Measurements from ENCODE around the gene PANX2.

Gene PANX2

DNA sequence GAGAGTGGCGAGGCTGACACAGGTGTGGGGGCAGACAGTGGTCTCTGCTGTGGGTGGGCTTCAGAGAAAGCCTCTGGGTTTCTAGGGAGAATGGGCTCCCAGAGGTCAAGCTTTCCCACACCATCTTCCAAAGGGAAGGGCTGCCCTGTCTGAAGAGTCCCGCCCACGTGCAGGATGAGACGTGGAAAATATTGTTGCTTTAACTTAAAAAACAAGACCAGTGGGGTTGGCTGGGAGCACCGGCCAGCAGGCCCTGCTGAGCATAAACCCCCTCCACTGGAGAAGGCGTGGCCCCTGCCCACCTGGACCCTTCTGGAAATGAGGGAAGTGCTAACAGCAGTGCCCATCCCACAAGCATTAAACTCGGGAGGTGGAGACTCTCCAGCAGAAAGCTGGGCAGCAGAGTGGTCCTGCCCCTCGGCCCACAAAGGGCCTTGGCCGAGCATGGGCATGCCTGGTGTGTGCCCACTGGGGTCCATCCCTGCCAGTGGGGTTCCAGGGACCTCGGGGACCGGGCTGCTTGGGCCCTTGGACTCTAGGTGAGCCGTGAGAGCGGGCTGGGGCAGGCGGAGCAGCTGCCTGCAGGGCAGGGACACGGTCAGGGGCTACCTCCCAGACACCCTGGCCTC, 45.6 kb downstream of the PANX2 start:
- no peak for DNase-seq

DNA sequence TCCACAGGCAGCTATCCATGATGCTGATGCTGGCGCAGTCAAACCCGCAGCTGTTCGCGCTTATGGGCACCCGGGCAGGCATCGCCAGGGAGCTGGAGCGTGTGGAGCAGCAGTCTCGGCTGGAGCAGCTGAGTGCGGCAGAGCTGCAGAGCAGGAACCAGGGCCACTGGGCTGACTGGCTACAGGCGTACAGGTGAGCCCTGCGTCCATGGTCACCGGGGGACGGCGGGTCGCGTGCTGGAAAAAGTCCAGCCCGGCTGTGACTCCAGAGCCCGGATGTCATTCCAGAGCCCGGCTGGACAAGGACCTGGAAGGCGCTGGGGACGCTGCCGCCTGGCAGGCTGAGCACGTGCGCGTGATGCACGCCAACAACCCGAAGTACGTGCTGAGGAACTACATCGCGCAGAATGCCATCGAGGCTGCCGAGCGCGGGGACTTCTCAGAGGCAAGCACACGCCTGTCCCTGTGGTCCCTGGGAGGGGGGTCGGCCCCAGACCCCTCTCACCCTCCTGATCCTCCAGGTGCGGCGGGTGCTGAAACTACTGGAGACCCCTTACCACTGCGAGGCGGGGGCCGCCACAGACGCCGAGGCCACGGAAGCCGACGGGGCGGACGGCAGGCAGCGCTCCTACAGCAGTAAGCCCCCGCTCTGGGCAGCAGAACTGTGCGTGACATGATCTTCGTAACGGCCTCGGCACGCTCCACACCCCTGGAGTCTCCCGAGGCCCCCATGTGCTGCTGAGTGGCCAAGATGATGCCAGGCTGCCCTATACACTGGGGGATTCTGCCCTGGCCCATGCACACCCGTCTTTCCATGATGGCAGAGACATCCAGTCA, 46.4 kb downstream of the PANX2 start:
- no peak for DNase-seq

DNA sequence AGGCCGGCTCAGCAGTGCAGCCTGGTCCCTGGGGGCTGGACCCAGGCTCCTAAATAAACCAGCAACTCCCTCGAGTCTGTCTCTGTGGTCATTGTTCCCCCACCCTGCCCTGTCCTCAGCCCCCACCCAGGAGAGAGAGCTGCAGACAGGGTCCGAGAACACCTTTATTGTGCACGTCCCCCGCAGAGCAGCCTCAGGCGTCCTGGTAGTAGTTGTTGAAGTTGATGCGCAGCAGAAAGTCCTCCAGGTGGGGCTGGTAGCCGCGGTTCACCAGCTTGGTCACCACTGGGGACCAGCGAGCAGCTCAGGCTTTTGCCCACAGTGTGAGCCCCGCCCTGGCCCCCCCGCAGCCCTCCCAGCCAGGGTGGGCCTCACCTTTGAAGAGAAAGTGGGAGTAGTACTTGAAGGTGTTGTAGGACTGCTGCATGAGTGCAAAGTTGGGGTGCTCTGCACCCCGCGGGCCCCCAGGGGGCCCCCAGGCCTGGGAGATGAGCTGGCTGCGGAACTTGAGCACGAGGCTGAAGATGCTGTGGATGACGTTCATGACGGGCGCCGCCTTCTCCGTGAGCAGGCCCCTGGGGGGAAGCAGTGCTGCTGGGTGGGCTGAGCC, 47.1 kb downstream of the PANX2 start:
- DNase-seq, result no peak

DNA sequence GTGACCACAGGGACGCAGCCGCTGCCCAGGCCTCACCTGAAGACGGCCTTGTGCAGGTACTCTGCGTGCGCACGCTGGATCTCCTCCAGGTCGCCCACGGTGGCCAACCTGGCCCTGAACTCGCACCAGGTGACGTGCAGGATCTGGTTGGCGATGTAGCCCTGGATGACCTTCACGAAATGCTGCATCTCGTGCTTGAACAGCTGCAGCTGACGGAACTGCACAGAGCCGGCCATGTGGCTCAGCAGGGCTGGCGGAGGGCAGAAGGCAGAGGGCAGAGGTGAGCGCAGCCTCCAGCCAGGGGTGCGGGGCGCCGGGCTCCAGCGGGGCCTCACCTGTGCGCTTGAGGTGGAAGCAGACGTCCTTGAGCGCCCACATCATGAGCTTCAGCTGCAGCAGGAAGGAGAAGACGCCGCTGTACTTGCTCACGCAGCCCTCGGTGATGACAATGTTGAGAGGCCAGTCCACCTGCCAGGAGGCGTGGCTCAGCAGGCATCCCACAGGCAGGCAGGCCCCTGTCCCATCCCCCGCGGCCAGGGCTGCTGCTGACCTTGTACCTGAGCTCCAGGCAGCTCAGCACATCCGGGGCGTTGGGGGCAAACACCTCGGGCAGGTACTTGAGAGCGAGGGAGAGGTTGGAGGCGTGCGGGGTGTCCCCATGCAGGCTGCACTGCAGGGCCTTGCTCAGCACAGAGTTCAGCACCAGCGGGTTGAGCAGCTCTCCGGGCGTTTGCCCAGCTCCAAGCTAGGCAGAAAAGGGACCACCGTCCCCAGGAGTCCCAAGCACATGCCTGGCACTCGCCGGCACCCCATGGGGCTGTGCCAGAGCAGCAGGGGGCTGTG, 47.8 kb downstream of the PANX2 start:
- no peak for DNase-seq

DNA sequence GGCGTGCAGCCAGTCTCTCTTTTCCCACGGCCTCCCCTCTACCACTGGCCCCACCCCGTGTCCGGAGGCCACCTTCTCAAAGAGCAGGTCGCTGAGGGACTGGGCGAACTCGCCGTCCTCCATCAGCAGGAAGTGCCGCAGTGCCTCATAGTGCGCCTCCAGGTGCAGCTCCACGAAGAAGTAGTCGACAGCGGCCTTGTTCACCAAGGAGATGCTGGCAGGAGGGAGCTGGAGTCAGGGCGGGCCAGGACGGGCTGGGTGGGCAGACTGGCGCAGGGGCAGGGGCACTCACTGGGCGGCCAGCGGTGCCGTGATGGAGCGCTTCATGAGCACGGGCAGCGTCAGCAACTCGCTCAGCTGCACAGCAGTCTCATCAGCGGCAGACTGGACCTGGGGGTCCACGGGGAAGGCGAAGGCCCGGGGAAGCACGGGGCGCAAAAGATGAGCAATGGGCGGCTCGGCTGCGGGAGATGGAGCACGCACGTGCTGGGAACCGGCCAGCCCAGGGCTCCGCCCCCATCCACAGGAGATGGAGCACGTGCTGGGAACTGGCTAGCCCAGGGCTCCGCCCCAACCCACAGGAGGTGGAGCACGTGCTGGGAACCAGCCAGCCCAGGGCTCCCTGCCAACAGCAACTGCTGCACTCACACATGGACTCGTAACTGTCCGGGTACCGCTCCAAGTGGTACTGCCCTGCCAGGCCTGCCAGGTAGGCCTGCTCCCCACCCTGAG, 48.6 kb downstream of the PANX2 start:
- DNase-seq, result peak; percentile 45

DNA sequence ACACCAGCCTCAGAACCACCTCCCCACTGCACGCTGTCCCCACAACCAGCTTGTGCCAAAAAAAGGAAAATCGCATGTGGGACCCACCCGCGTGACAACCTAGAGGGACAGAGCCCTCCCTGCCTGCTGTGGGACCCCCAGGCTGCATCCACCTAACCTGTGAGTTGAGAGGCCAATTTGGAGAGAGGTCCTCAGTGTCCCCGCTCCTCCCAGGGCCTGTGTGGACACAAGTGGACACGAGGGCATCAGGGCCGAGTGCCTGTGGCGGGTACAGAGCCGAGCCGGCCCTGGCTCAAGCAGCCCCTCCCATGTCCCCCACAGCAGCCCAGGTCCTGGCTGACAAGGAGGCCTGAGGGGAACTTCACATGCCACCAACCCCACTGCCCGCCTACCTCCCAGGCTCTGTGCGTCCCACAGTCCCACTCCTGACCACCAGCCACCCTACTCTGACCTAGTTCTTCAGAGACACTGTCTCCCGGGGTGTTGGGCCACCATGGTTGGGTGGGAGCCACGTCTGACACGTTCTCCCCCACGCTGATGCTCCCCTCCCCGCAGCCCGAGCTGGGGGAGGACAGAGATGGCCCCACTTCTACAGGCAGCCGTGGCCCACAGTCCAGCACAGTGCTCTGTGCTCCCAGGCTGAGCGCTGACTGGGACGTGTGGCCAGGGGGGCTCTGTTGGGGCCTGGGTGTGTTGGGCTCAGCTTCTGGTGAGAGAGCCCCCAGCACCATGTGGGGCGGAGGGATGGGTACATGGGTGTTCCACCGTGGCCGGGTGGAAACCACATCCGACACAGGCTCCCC, 49.5 kb downstream of the PANX2 start:
- no peak for DNase-seq

DNA sequence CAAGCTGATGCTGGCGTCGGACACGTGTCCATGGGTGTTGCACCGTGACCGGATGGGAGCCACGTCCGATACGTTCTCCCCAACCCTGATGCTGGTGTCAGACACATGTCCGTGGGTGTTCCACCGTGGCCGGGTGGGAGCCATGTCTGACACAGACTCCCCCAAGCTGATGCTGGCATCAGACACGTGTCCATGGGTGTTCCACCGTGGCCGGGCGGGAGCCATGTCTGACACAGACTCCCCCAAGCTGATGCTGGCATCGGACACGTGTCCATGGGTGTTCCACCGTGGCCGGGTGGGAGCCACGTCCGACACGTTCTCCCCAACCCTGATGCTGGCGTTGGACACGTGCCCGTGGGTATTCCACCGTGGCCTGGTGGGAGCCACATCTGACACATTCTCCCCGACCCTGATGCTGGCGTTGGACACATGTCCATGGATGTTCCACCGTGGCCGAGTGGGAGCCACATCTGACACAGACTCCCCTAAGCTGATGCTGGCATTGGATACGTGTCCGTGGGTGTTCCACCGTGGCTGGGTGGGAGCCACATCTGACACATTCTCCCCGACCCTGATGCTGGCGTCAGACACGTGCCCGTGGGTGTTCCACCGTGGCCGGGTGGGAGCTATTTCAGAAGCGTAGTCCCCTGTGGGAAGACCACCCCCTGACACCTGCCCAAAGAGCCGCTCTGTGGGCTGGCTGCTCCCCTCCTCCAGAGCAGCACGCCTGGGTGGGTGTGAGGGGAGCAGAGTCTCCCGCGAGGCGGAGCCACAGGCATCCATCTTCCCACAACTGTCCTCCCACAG, 50.3 kb downstream of the PANX2 start:
- DNase-seq, result no peak

DNA sequence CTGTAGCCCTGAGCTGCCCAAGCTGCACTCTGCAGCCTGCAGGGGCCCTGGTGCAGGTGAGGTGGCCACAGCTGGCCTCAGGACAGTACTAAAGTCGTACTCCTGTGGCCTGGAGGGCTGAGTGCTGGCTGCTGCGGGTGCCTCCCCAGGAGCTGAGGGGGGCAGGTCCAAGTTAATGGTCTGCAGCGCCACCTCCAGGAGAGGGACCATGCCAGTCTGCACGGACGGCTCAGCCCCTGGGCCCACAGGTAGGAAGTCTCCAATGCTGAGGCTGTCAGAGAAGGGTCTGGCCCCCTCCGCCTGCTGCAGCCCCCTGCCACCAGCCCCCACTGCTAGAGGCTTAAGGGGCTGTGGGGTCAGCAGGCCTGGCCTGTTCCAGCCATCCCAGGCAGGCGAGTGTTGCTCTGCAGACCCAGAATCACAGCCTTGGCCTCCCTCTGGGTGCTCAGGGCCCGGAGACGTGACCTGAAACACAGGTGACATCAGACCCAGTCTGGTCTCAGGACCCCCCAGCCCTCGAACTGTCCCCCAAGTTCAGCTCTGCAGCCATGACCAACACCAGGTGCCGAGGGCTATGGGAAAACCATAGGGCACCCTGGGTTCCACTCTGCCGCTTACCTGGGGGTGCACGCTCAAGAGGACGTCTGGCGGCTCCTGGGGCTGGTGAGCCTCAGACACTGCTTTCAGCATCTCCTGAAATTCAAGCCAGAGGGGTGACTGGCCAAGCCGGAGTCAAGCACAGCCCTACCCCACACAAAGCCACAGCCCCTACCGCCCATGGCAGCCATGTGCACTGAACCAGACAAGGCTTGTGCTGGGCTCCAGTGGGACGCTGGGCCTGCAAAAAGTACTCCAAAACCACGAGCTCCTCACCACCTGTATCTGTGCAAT, 51.1 kb downstream of the PANX2 start:
- DNase-seq, result no peak

DNA sequence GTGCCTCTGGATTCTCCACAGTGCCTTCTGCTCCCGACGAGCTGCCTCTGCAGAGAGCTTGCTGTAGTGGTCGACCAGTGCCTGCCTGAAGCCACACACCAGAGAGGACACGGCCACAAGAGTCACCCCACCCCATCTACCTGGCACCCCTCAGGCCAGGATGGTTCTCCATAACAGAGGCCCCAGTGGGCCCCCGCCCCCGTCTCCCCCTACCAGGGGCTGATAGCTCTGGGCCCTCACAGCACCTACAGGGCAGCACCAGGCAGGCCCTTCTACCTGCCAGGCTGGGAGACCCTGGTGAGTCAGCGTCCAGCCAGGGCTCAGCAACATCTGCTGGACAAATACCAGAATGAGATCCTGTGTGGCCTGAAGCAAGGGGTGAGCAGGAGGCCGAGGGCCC, 52.0 kb downstream of the PANX2 start:
- DNase-seq, result no peak

DNA sequence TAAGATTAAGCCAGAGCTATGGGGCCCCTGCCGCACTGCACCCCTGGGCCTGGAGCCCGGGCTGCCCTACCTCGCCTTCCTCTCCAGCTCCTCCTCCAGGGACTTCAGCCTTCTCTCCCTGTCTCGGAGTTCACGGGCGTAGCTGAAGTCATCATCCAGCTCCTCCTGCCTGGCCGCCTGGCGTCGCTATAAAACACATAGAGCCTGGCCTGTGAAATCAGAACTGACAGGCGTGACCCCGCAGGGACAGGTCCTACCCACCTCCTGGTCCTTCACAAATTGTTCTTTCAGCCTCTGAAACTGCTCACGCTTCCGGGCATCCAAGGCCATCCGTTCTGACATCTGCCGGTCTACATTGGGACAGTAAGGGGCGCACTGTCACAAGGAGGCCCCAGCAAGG, 53.5 kb downstream of the PANX2 start:
- DNase-seq, result no peak

DNA sequence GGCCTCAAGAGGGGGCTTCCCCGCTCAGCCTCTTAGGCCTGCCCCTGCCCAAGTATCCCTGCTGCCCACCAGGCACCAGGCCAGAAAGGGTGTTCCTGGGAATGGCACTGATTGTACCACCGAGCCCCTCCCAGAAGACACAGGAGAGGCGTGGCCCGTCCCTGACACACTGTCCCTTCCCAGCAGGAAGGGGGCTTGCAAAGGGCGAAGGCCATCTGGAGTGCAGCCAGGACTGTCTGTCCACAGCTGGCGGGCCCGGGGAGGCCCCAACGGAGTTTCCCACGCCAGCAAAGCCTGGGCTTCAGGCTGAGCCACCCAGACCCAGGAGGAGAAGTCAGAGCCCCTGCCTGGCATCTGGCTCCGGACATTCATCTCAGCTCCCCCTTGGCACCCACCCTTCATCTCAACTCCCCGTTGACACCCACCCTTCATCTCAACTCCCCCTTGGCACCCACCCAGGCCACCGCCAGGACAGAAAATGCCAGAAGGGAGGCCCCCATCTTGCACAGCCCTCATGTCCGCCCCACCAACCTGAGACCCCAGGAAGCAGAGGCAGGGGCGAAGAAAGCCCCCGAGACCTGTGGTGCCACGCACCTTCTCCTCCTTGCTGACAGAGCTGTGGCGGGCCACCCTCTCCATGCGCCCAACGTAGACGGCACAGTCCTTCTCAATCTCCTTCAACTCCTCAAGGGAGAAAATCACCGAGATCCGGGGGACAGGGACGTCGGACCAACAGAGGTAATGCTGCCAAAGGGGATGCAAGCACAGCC, 54.9 kb downstream of the PANX2 start:
- no peak for DNase-seq

DNA sequence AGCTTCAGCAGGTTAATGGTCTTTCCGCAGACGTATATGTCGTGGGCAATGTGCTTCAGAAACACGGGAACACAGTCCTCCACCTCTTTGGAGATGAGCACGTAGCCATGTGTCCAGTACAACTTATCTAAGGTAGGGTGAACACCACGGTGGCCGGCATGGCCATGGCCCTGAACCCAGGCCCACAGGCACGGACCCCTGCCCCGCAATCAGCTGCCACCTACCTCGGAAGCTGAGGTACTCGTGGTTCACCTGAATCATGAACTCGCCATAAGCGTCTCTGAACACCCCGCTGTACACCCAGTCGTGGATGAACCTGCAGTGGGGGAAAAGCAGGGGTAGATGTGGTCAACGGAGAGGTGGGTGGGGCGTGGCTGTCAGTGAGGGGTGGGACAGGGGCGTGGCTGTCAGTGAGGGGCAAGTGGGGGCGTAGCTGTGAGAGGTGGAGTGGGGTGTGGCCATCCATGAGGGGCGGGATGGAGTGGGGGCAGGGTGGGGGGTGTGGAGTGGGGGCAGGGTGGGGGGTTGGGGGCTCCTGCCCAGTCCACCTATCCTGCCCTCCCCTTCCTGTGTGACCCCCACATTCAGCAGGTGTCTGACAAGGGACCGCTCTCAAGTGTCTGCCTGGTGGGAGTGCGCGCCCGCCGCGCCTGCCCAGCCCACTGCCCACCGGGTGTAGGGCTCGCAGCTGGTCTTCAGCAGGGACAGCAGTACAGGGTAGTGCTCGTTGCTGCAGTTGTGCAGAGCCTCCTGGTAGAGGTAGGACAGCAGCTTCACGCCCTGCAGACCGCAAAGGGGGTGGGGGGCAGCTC, 55.7 kb downstream of the PANX2 start:
- DNase-seq, result no peak

DNA sequence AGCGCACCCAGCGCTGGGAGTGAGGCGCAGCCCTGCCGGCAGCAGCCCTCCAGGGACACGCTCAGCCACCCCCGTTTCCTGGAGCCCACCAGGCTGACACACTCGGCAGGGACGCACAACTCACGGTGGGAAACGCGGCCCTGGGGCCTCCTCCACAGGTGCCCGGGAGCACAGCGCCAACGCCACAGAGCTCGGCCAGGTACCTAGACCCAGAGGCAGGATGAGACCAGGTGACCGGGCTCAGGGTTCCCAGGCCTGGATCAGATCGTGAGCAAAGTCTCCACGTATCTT, 56.3 kb downstream of the PANX2 start:
- no peak for DNase-seq

DNA sequence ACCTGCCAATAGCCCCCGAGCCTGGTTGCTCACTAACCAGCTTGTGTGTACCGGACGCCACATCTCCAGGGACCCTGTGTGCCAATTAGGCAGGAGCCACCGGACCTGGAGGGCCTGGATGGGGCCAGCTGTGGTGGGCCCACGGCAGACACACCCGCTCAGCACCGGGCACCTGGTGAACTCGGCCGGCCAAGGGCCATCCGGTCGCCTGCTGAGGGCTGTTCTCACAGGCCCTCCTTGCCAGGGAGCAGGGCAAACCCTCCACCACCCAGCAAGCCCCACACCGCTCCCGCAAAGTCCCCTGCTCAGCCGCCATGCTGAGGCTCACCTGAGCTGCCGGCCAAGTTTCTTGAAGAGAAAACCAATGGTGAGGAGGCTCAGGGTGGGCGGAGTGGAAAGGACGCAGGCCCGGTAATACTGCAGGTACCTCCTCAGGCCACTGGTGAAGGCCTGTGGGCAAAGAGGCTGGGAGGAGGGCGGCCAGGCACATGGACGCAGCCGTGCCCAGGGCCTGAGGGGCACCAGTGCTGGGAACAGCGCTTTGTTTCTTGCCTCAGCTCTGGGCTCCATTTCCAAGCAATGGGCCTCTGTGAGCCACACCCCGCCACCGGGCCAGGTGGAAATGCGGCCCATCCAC, 57.2 kb downstream of the PANX2 start:
- DNase-seq, result no peak

DNA sequence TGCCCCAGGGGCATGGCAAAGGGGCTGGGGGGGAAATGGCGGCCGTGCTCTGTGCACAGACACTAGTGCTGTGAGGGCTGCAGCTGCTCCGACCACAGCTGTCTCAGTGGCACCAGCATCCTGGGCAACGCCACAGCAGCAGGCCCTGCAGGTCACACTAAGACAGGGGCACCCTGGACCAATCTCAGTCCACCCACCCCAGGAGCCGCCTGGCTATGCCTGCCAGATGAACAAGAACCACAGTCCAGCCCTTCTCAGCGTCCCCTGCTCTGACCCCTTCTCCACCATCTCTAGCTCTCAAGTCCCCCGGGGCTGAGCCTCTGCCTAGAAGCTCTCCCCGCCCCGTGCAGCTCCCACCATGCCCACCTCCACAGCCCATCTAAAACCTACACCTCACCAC, 57.8 kb downstream of the PANX2 start:
- no peak for DNase-seq

DNA sequence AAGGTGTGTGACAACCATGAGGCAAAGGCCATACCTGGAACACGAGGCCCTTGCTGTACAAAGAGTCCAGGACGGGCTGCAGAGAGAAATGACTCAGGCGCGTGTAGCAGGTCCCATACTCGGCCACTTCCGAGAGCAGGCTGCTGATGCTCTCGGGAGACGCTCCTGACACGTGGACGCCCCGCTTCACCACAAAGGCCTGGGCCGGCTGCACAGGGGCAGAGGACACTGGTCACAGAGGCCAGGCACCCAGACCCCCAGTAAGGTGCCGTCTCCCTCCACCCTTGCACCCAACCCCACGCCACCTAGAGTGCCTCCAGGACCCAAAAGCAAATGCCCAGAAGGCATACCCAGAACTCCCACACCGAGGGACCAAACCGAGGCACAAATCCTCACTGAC, 58.8 kb downstream of the PANX2 start:
- no peak for DNase-seq
